SK-N-SH (cell line): ENCODE results near the gene SLC22A23. TPM values are rescaled to one million over a fixed set of nuclear protein-coding genes. Genes with fewer than 3 reads are reported as not detected.

Experiments used
- CTCF ChIA-PET: fragments of 300-600, 350-600 bp; formaldehyde crosslinking; extraction: SDS; loops from one replicate; lab custom pipeline; 2021; lab: Yijun Ruan, JAX
- POLR2A ChIA-PET: fragments of 350-600 bp; sonication (Branson Sonifier 250); formaldehyde crosslinking; extraction: SDS; loops from one replicate; lab custom pipeline; 2020; ENCODE audit warnings: antibody characterized with exemption, inconsistent platforms; lab: Yijun Ruan, JAX
- DNase-seq: peaks from one replicate; pipeline ENCODE4 v3.0.0; 2012
- H2AFZ ChIP-seq: fragments of 200-600 bp; sonication (generic); 2 replicates; pipeline ENCODE4 v1.8.1; 2016; ENCODE audit warnings: antibody characterized with exemption, mild to moderate bottlenecking, low read depth
- H3F3A ChIP-seq: fragments of 200-600 bp; sonication (generic); replicated peaks from 2 replicates; pipeline ENCODE3; 2016; ENCODE audit warnings: antibody characterized with exemption, mild to moderate bottlenecking; ENCODE audit not compliant: insufficient read depth
- H3K27ac ChIP-seq, 2 experiments: fragments of 200-500 bp in 1 of 2; fragments of 200-600 bp in 1 of 2; sonication (Bioruptor generic) in 1 of 2; sonication (generic), shearing (Covaris generic) in 1 of 2; 2 replicates each; pipeline versions ENCODE4 v1.5.1 to v1.6.1; 2014 to 2016; ENCODE audit warnings: low read depth in 2 of 2, inconsistent platforms in 1 of 2, low read length in 1 of 2, mild to moderate bottlenecking in 1 of 2, mixed read lengths in 1 of 2
- H3K27me3 ChIP-seq: fragments of 200-600 bp; sonication (generic), shearing (Covaris generic); 2 replicates; pipeline ENCODE4 v1.6.1; 2016; ENCODE audit warnings: mixed run types; ENCODE audit not compliant: insufficient read depth
- H3K36me3 ChIP-seq, 2 experiments: fragments of 200-500 bp in 1 of 2; fragments of 200-600 bp in 1 of 2; sonication (Bioruptor generic) in 1 of 2; sonication (generic) in 1 of 2; replicated peaks in 1 of 2; 2 replicates each; pipeline versions ENCODE3 to v1.5.1; 2014 to 2016; ENCODE audit warnings: low read length in 1 of 2, mild to moderate bottlenecking in 1 of 2; ENCODE audit not compliant: insufficient read depth in 2 of 2, control insufficient read depth in 1 of 2
- H3K4me1 ChIP-seq, 2 experiments: fragments of 200-500 bp in 1 of 2; fragments of 200-600 bp in 1 of 2; sonication (Bioruptor generic) in 1 of 2; sonication (generic), shearing (Covaris generic) in 1 of 2; 2 replicates each; pipeline versions ENCODE4 v1.5.1 to v1.6.1; 2014 to 2016; ENCODE audit warnings: low read depth in 1 of 2, low read length in 1 of 2, mixed run types in 1 of 2; ENCODE audit not compliant: insufficient read depth in 2 of 2, control insufficient read depth in 1 of 2
- H3K4me2 ChIP-seq: fragments of 200-600 bp; sonication (generic), shearing (Covaris generic); 2 replicates; pipeline ENCODE4 v1.6.1; 2017; ENCODE audit warnings: mixed run types
- H3K4me3 ChIP-seq, 2 experiments: fragments of 200-500 bp in 1 of 2; fragments of 200-600 bp in 1 of 2; sonication (Bioruptor generic) in 1 of 2; sonication (generic), shearing (Covaris generic) in 1 of 2; 2 replicates each; pipeline versions ENCODE4 v1.5.1 to v1.8.1; 2014 to 2016; ENCODE audit warnings: low read depth in 2 of 2, inconsistent platforms in 1 of 2, low read length in 1 of 2, mild to moderate bottlenecking in 1 of 2, mixed read lengths in 1 of 2, moderate library complexity in 1 of 2
- H3K79me2 ChIP-seq: fragments of 200-600 bp; sonication (generic); 2 replicates; pipeline ENCODE4 v1.8.1; 2017; ENCODE audit warnings: mild to moderate bottlenecking; ENCODE audit not compliant: insufficient read depth
- H3K9ac ChIP-seq: fragments of 200-600 bp; sonication (generic); 2 replicates; pipeline ENCODE4 v1.6.1; 2017; ENCODE audit warnings: mixed run types
- H3K9me2 ChIP-seq: fragments of 200-600 bp; sonication (generic); 2 replicates; pipeline ENCODE4 v1.6.1; 2017; ENCODE audit warnings: mixed run types
- H3K9me3 ChIP-seq: fragments of 200-600 bp; sonication (generic); 2 replicates; pipeline ENCODE4 v1.6.1; 2017; ENCODE audit warnings: mixed run types, mild to moderate bottlenecking, moderate library complexity
- H4K20me1 ChIP-seq: fragments of 200-600 bp; sonication (generic); 2 replicates; pipeline ENCODE4 v1.6.1; 2017; ENCODE audit warnings: mild to moderate bottlenecking, mixed run types; ENCODE audit not compliant: insufficient read depth
- CHD2 ChIP-seq: fragments of 150-350 bp; IDR thresholded peaks from 2 replicates; pipeline ENCODE4 v1.6.1; 2018; ENCODE audit warnings: low read length; ENCODE audit not compliant: partially characterized antibody
- ELF1 ChIP-seq: IDR thresholded peaks from 2 replicates; pipeline ENCODE4 v1.4.0; 2012
- EP300 ChIP-seq, 2 experiments: IDR thresholded peaks; 2 replicates each; pipeline versions ENCODE4 v1.4.0 to v1.6.1; 2012; ENCODE audit warnings: borderline replicate concordance in 1 of 2, low read depth in 1 of 2, low read length in 1 of 2
- FOSL2 ChIP-seq: IDR thresholded peaks from 2 replicates; pipeline ENCODE4 v1.4.0; 2012; ENCODE audit warnings: low read depth, mild to moderate bottlenecking, moderate library complexity, borderline replicate concordance
- FOXM1 ChIP-seq: IDR thresholded peaks from 2 replicates; pipeline ENCODE4 v1.4.0; 2012; ENCODE audit warnings: low read depth, mild to moderate bottlenecking
- GABPA ChIP-seq: IDR thresholded peaks from 2 replicates; pipeline ENCODE4 v1.4.0; 2012; ENCODE audit warnings: low read depth, mild to moderate bottlenecking
- GATA2 ChIP-seq: sonication (generic); formaldehyde crosslinking; IDR thresholded peaks from 2 replicates; pipeline ENCODE4 v1.5.0; 2020; ENCODE audit warnings: mild to moderate bottlenecking, missing genetic modification reagents
- JUND ChIP-seq: IDR thresholded peaks from 2 replicates; pipeline ENCODE4 v1.4.0; 2012
- NRF1 ChIP-seq: IDR thresholded peaks from 2 replicates; pipeline ENCODE4 v1.6.1; 2012; ENCODE audit warnings: low read depth, mild to moderate bottlenecking, low read length
- POLR2AphosphoS5 ChIP-seq: IDR thresholded peaks from 2 replicates; pipeline ENCODE4 v1.6.1; 2012; ENCODE audit warnings: low read depth, low read length
- RAD21 ChIP-seq: IDR thresholded peaks from 2 replicates; pipeline ENCODE4 v1.6.1; 2012; ENCODE audit warnings: mild to moderate bottlenecking, low read length
- RCOR1 ChIP-seq: fragments of 150-350 bp; IDR thresholded peaks from 2 replicates; pipeline ENCODE4 v1.6.1; 2017; ENCODE audit warnings: antibody characterized with exemption, low read length
- REST ChIP-seq: IDR thresholded peaks from 2 replicates; pipeline ENCODE4 v1.6.1; 2012; ENCODE audit warnings: mild to moderate bottlenecking, low read depth, low read length, moderate library complexity
- RFX5 ChIP-seq: IDR thresholded peaks from 2 replicates; pipeline ENCODE4 v1.6.1; 2012; ENCODE audit warnings: mild to moderate bottlenecking, improper control_type of control experiment, low read length
- SIN3A ChIP-seq: IDR thresholded peaks from 2 replicates; pipeline ENCODE4 v1.6.1; 2012; ENCODE audit warnings: low read depth, mild to moderate bottlenecking, low read length, moderate library complexity, borderline replicate concordance
- TAF1 ChIP-seq: IDR thresholded peaks from 2 replicates; pipeline ENCODE4 v1.6.1; 2012; ENCODE audit warnings: low read depth, mild to moderate bottlenecking, low read length, moderate library complexity, borderline replicate concordance
- ZBTB33 ChIP-seq: IDR thresholded peaks from 2 replicates; pipeline ENCODE4 v1.4.0; 2012; ENCODE audit warnings: low read depth, borderline replicate concordance
- WGBS: methylation state at CpG from one replicate; pipeline ENCODE4 v1.1.6; 2017; ENCODE audit warnings: low lambda C conversion rate; 5-methylcytosine and 5-hydroxymethylcytosine counted together
- polyA plus RNA-seq, 3 experiments: library from polyadenylated mRNA; depleted of rRNA; stranded (reverse); fragments of >200 nt; gene quantifications; 2 replicates each; pipeline ENCODE4 v1.2.3, GENCODE V29; 2012

SLC22A23 gene
- polyA plus RNA-seq, 1 of the 3 experiments (the other 2 are of a cell fraction) = not detected

GRCh38 chr6:3380344-3381232 is 76.3 kb downstream of the SLC22A23 start:
- CTCF ChIA-PET = interaction anchor here (0.6 to 1.2 kb wide), 2 partner anchors 16 to 332 kb away, joined by 3 to 5 read pairs; no protein-coding TSS in a partner anchor
- Histone ChIP-seq H3K9ac (no peak overlapping the region), H3K9me3 (no peaks in the 10 kb centered on the region), H4K20me1 (no peaks in the 10 kb centered on the region), H3K79me2 (no peaks in the 10 kb centered on the region), H3K9me2 (no peaks in the 10 kb centered on the region), H3K4me2 (no peak overlapping the region), H3K4me3 (no peak overlapping the region), H3K4me1 (no peaks in the 10 kb centered on the region), H3F3A (no peaks in the 10 kb centered on the region), H3K36me3 (no peaks in the 10 kb centered on the region), H3K27me3 (peaks cover 18% of the 10 kb centered on the region), H3K27ac (no peak overlapping the region), H2AFZ (no peak overlapping the region)
- POLR2A ChIA-PET = no interaction called here
- DNase-seq = no peak
- WGBS = 47% methylated on average over 11 of the region's 11 CpGs
- no peak for TF ChIP-seq TAF1
- no peak for TF ChIP-seq ZBTB33
- no peak for TF ChIP-seq FOSL2
- no peak for TF ChIP-seq ELF1
- no peak for TF ChIP-seq RAD21
- TF ChIP-seq POLR2AphosphoS5 = no peak
- no peak for TF ChIP-seq GATA2
- TF ChIP-seq JUND = no peak
- TF ChIP-seq EP300 (IDR thresholded peaks at IDR 0.05; ENCODE audit: borderline replicate concordance in 1 of 2, low read depth in 1 of 2, low read length in 1 of 2) = no peak
- TF ChIP-seq REST = no peak
- no peak for TF ChIP-seq RCOR1
- no peak for TF ChIP-seq FOXM1
- no peak for TF ChIP-seq CHD2
- TF ChIP-seq RFX5 = no peak
- TF ChIP-seq SIN3A = no peak
- no peak for TF ChIP-seq NRF1
- no peak for TF ChIP-seq GABPA
